Adrenal gland (tissue), 12 donors: ENCODE data around the gene PINK1. TPM values are rescaled to one million over a fixed set of nuclear protein-coding genes. Genes with fewer than 3 reads are reported as not detected.

Experiments used
- DNase-seq, 7 donors: peaks; one replicate each; pipeline ENCODE4 v3.0.0-alpha.2; 2019 to 2020
- H3K27ac ChIP-seq, 5 donors: fragments of 200-600 bp; sonication (generic) in 4 of 5; 1 replicate in 3 of 5; 2 replicates in 2 of 5; pipeline versions ENCODE4 v1.5.1 to v1.8.0; 2016 to 2020; ENCODE audit warnings: mild to moderate bottlenecking in 1 of 5
- H3K27me3 ChIP-seq: fragments of 200-600 bp; 2 replicates; pipeline ENCODE4 v1.8.0; 2021
- H3K36me3 ChIP-seq, 2 donors: fragments of 200-600 bp; replicated peaks in 1 of 2; 1 replicate in 1 of 2; 2 replicates in 1 of 2; pipeline versions ENCODE4 v1.5.1 to v1.8.0; 2018 to 2022
- H3K4me1 ChIP-seq, 2 donors: fragments of 200-600 bp; replicated peaks in 1 of 2; 1 replicate in 1 of 2; 2 replicates in 1 of 2; pipeline versions ENCODE4 v1.5.1 to v1.8.0; 2018 to 2021
- H3K4me3 ChIP-seq, 4 donors: fragments of 200-600 bp; sonication (generic) in 3 of 4; one replicate each; pipeline ENCODE4 v1.5.1; 2016 to 2018
- H3K9me3 ChIP-seq, 3 donors: fragments of 200-600 bp; sonication (generic) in 1 of 3; replicated peaks in 1 of 3; 1 replicate in 2 of 3; 2 replicates in 1 of 3; pipeline versions ENCODE4 v1.5.1 to v1.8.0; 2016 to 2021
- POLR2A ChIP-seq, 2 donors: fragments of 450-650 bp; IDR thresholded peaks; one replicate each; pipeline ENCODE4 v1.6.1; 2017; ENCODE audit warnings: antibody characterized with exemption in 2 of 2, mild to moderate bottlenecking in 2 of 2, moderate library complexity in 1 of 2
- WGBS, 4 donors: extraction: QIAGEN DNeasy Blood & Tissue Kit in 2 of 4; methylation state at CpG; one replicate each; pipeline versions ENCODE4 v1.1.5 to v1.1.7; 2013 to 2017; 5-methylcytosine and 5-hydroxymethylcytosine counted together
- intact Hi-C, 2 donors: fragments of 100-400 bp; cut with DNase I; formaldehyde crosslinking; loops; one replicate each; pipeline versions ENCODE4 v1.14.1 to v1.15.0; 2022 to 2023
- polyA plus RNA-seq, 3 donors: library from polyadenylated mRNA; stranded (reverse); fragments of 200-250 nt in 2 of 3; fragments of 350-450 nt in 1 of 3; fragmentation: Illumina TruSeq in 1 of 3; extraction: RNeasy Lipid Tissue Mini Kit (QIAGEN cat#74804) in 1 of 3; gene quantifications; one replicate each; pipeline ENCODE4 v1.2.3, GENCODE V29; 2013 to 2014
- total RNA-seq, 9 donors: library from RNA; depleted of rRNA in 4 of 9; stranded (reverse); fragments of >200 nt in 4 of 9; fragments of 120-200 nt in 1 of 9; fragmentation: NEBNext Ultra II Directional in 1 of 9; extraction: Animal tissue kit (Norgen Biotek cat#: 25700) in 1 of 9; gene quantifications; one replicate each; pipeline versions ENCODE4 v1.1.0 to v1.2.4, GENCODE V29; 2013 to 2023
- TF ChIP-seq, protein P1 (sequence below), 6 experiments: fragments of 450-650 bp in 4 of 6; fragments of 200-600 bp in 2 of 6; sonication (generic) in 1 of 6; IDR thresholded peaks; 1 replicate in 5 of 6; 2 replicates in 1 of 6; pipeline versions ENCODE4 v1.5.1 to v1.8.0; 2016 to 2021; ENCODE audit warnings: antibody characterized with exemption in 6 of 6, mild to moderate bottlenecking in 2 of 6, moderate library complexity in 1 of 6
- donor health status: healthy with polysubstance abuse.
- donor health status: Bipolar disorder and iron deficiency.
- donor health status: DM: yes; HTN: yes; CAD: no.
- donor health status: DM: no; HTN: no; CAD: no.
- donor health status: DM: no; HTN: no; CAD: no.
- donor health status: DM: yes; HTN: yes; CAD: no.

Gene PINK1
- total and polyA plus RNA-seq, 12 donors: 98.4 to 586 (median 257) TPM

GRCh38 chr1:20600156-20600555 lies 33.1 kb upstream of the PINK1 start:
- Histone ChIP-seq H3K27me3 (no peaks in the 10 kb centered on the region), H3K4me3 (no peak overlapping the region), H3K27ac (no peak overlapping the region), H3K9me3 (no peaks in the 10 kb centered on the region), H3K36me3 (no peaks in the 10 kb centered on the region), H3K4me1 (no peaks in the 10 kb centered on the region)
- 80 to 86% (median 84%) methylated on average over 5 of the region's 5 CpGs for WGBS, 4 donors
- intact Hi-C loops: no loop called here
- no peak for TF ChIP-seq POLR2A (IDR thresholded peaks at IDR 0.05)
- TF ChIP-seq, protein P1, sequence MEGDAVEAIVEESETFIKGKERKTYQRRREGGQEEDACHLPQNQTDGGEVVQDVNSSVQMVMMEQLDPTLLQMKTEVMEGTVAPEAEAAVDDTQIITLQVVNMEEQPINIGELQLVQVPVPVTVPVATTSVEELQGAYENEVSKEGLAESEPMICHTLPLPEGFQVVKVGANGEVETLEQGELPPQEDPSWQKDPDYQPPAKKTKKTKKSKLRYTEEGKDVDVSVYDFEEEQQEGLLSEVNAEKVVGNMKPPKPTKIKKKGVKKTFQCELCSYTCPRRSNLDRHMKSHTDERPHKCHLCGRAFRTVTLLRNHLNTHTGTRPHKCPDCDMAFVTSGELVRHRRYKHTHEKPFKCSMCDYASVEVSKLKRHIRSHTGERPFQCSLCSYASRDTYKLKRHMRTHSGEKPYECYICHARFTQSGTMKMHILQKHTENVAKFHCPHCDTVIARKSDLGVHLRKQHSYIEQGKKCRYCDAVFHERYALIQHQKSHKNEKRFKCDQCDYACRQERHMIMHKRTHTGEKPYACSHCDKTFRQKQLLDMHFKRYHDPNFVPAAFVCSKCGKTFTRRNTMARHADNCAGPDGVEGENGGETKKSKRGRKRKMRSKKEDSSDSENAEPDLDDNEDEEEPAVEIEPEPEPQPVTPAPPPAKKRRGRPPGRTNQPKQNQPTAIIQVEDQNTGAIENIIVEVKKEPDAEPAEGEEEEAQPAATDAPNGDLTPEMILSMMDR (IDR thresholded peaks at IDR 0.05): no peak
- no peak for DNase-seq

DNA sequence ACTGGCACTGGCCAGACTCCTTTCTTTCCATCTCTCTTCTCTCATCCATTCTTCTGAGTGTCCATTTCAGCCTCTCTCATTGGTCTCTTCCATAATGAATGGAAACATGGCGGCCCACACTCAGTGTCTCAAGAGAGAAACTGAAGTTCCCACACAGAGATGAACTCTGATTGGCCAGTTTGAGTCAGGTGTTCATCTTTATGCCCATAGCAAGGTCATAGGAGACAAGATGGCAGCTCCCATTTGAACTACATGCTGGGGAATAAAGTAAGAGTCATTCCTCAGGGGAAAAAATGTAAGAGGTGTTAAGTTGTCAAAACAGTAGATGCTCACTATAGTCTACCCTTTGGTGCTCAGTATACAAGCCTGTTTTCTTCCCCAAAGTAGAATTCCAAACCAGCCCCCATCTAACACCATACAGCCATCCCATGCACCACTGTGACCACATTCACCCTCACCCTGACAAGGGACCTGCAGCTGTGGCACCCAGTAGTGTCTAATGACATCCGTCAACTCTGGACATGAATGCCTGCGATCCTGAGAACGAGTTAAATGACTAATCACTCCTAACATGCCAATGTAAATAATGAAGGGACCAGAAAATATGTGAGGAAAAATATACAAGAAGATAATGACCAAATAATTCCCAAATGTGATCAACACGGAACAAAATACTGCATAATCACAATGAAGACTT lies 32.0 kb upstream of the PINK1 start:
- Histone ChIP-seq H3K4me3 (no peak overlapping the region), H3K36me3 (no peaks in the 10 kb centered on the region), H3K9me3 (no peaks in the 10 kb centered on the region), H3K27me3 (no peaks in the 10 kb centered on the region), H3K27ac (no peak overlapping the region), H3K4me1 (no peaks in the 10 kb centered on the region)
- intact Hi-C loops: no loop called here
- TF ChIP-seq, protein P1 (IDR thresholded peaks at IDR 0.05): no peak
- TF ChIP-seq POLR2A (IDR thresholded peaks at IDR 0.05): no peak
- 52 to 66% (median 59%) methylated on average over 5 of the region's 5 CpGs for WGBS, 4 donors
- no peak for DNase-seq

GRCh38 chr1:20602851-20603450 lies 30.3 kb upstream of the PINK1 start:
- intact Hi-C loops: no loop called here
- Histone ChIP-seq H3K27ac (no peak overlapping the region), H3K4me3 (no peak overlapping the region), H3K4me1 (no peaks in the 10 kb centered on the region), H3K36me3 (no peaks in the 10 kb centered on the region), H3K27me3 (no peaks in the 10 kb centered on the region), H3K9me3 (no peaks in the 10 kb centered on the region)
- DNase-seq: no peak
- 85 to 93% (median 90%) methylated on average over 4 of the region's 4 CpGs for WGBS, 4 donors
- no peak for TF ChIP-seq POLR2A (IDR thresholded peaks at IDR 0.05)
- TF ChIP-seq, protein P1 (IDR thresholded peaks at IDR 0.05): no peak

DNA sequence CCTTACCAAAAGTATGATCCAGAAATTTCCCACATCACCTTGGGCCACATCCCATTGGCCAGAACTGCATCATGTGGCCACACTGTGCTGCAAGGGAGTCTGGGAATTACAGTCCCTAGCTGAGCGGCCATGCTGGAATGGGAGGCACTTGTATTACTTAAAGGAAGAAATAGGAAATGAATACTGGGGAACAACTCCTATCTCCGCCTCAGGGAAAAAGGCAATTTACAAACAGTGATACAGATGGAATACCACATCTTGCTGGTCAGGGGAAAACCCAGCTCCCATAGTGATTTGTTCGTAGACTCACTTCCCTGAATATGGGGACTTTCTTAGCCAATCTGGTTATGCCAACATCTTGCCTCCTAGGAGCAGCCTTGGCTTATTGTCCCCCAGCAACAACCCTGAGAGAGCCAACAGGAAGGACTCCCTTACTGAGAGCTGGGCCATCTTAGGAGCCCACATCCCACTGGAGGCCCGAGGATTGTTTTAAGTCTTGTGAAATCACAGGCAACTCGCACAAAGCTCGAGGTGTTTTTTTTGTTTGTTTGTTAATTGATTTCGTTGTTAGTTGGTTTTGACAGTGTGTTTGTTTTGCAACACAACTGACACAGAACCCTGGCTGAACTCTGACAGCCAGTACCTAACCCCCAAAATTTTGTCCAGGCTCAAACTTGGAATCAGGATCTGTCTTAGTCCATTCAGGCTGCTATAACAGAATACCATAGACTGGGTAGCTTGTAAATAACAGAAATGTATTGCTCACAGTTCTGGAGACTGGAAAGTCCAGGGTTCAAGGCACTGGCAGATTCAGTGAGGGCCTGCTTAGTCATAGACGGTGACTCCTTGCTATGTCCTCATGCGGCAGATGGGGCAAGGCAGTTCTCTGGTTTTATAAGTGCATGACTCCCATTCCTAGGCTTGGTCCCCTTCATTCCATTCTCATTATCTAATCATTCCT lies 29.5 kb upstream of the PINK1 start:
- 82 to 93% (median 86%) methylated on average over 9 of the region's 9 CpGs for WGBS, 4 donors
- no peaks in the 10 kb centered on the region for H3K9me3 ChIP-seq
- intact Hi-C loops: no loop called here
- H3K36me3 ChIP-seq: no peaks in the 10 kb centered on the region
- no peak overlapping the region for H3K4me3 ChIP-seq
- no peaks in the 10 kb centered on the region for H3K27me3 ChIP-seq
- no peaks in the 10 kb centered on the region for H3K4me1 ChIP-seq
- DNase-seq: peak in 3 of 7 donors; percentile 27 to 40 (median 34)
- TF ChIP-seq, protein P1 (IDR thresholded peaks at IDR 0.05): no peak
- no peak for TF ChIP-seq POLR2A (IDR thresholded peaks at IDR 0.05)
- H3K27ac ChIP-seq: no peak overlapping the region
